OCI-LY3 (cell line): ENCODE measurements around the gene PPP3CA.

Experiments used
- CTCF ChIP-seq: fragments of 200-600, 300-600 bp; sonication (generic); IDR thresholded peaks from 2 replicates; pipeline ENCODE4 v1.5.1; 2014; ENCODE audit warnings: antibody characterized with exemption, low read length, low read depth
- EZH2phosphoT487 ChIP-seq: fragments of 200-600 bp; shearing (Covaris generic); IDR thresholded peaks from 2 replicates; pipeline ENCODE4 v1.6.1; 2018; ENCODE audit warnings: antibody characterized with exemption, mixed run types, low read depth

- no peak for TF ChIP-seq CTCF
- no peak for TF ChIP-seq EZH2phosphoT487
These were observed 75.8 kb downstream of the PPP3CA start for GRCh38 chr4:101271516-101271915.
